ENCODE data around the gene SMIM29.
A peak's percentile ranks its signal among the peaks of the same experiment; 100 is the strongest.
"Not testable (repeated sequence)": the region's sequence is repeated elsewhere in the genome, so short reads cannot be mapped to it uniquely, and the experiment has no call there.

Gene SMIM29

DNA sequence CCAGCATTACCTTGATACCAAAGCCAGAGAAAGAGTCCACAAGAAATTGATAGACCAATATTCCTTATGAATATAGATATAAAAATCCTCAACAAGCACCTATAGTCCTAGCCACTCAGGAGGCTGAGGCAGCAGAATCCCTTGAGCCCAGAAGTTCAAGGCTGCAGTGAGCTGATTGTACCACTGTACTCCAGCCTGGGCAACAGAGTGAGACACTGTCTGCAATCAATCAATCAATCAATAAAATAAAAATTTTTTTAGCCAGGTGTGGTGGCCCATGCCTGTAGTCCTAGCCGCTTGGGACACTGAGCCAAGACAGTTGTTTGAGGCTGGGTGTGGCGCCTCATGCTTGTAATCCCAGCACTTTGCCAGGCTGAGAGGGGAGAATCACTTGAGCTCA lies 18.9 kb upstream of the SMIM29 start:
- no peak for DNase-seq

DNA sequence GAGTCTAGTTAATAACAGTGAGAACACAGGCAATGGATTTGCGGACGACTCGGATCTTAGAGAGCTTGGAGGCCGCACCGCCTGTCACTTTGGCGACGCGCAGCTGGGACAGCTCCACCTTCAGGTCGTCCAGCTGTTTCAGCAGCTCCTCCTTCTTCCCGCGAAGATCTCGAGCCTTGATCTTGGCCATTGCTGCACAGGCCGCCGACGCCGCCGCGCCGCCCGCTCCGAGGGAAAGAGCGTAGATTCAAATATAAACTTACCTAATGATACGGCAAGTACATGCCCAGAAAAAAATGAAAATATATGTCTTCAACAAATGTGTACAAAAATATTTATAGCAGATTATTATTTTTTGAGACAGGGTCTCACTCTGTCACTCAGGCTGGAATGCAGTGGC lies 14.7 kb upstream of the SMIM29 start:
- not testable (repeated sequence) for DNase-seq

DNA sequence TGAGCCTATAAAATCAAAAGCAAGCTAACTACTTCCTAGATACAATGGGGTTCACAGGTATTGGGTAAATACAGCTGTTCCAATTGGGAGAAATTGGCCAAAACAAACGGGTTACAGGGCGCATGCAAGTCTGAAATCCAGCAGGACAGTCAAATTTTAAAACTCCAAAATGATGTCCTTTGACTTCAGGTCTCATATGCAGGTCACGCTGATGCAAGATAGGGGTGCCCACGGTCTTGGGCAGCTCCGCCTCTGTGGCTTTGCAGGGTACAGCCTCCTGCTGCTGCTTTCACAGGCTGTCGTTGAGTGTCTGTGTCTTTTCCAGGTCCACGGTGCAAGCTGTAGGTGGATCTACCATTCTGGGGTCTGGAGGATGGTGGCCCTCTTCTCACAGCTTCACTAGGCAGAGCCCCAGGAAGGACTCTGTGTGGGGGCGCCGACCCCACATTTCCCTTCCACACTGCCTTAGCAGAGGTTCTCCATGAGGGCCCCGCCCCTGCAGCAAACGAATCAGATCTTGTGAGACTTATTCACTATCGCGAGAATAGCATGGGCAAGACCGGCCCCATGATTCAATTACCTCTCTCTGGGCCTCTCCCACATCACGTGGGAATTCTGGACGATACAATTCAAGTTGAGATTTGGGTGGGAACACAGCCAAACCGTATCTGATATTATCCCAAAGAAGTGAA lies 11.9 kb upstream of the SMIM29 start:
- DNase-seq, result no peak

DNA sequence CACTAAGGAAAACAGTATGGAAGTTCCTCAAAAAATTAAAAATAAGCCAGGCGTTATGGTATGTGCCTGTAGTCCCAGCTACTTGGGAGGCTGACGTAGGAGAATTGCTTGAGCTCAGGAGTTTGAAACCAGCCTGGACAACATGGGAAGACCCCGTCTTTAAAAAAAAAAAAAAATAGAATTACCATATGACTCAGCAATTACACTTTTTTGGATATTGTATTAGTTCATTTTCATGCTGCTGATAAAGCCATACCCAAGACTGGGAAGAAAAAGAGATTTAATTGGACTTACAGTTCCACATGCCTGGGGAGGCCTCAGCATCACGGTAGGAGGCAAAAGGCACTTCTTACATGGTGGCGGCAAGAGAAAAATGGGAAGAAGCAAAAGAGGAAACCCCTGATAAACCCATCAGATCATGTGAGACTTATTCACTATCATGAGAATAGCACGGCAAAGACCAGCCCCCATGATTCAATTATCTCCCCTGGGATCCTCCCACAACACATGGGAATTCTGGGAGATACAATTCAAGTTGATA lies 10.8 kb upstream of the SMIM29 start:
- DNase-seq, result no peak

DNA sequence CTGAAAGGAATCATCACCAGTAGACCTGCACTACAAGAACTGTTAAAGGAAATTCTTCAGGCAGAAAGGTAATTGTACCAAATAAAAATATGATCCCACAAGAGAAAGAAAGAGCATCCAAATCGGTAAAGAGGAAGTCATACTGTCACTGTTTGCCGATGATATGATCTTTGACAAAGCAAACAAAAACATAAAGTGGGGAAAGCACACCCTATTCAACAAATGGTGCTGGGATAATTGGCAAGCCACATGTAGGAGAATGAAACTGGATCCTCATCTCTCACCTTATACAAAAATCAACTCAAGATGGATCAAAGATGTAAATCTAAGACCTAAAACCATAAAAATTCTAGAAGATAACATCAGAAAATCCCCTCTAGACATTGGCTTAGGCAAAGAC lies 3.6 kb upstream of the SMIM29 start:
- DNase-seq, result not testable (repeated sequence)

DNA sequence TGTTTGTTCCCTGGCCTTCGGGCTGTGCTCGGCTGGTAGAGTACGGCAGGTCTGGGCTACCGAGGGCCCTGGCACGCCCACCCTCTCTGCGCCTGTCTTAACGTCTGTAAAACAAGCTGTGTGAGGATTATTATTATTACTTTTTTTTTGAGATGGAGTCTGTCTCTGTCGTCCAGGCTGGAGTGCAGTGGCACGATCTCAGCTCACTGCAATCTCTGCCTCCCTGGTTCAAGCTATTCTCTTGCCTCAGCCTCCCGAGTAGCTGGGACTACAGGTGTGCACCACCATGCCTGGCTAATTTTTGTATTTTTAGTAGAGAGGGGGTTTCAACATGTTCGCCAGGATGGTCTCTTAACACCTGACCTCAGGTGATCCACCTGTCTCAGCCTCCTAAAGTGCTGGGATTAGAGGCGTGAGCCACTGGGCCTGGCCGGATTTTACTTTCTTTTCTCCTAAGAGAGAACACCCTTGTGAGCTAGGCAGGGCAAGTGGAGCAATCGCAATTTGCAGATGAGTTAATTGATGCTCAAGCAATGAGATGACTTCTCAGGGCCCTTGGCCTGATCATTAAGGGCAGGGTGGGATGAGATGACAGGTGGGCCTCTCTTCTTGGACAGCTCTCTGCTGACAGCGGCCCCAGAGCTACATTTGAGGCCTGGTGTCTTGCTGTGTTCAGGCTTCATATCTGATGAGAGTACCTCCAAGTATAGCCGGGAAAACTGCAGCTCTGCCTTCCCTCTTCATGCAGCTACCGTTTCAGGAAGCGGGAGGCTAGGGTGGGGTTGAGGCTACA lies 859 bp upstream of the SMIM29 start:
- no peak for DNase-seq

DNA sequence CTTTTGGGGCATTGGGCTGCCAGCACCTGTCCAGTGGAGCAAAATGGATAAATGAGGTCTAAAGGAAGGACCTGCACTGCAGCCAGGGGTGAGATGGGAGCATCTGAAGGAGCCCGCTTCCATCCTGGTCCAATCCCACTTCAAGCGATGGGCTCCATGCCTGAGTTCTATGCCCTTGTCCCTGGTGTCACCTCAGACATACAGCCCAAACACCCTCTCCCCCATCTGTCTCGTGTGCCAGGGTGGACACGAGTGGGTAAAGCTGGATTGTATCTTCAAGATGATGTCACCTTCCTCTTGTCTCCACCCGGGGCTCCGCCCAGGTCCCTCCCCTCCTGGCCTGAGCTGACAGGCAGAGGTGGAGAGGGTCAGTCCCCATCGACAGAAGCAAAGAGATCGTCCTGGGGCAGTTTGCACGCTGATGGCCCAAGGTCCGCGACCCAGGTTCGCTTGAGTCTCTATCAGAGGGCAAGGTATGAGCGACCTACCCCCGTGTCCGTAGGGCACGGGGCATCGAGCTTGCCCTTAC lies 544 bp downstream of the SMIM29 start:
- peak; percentile 48 for DNase-seq

DNA sequence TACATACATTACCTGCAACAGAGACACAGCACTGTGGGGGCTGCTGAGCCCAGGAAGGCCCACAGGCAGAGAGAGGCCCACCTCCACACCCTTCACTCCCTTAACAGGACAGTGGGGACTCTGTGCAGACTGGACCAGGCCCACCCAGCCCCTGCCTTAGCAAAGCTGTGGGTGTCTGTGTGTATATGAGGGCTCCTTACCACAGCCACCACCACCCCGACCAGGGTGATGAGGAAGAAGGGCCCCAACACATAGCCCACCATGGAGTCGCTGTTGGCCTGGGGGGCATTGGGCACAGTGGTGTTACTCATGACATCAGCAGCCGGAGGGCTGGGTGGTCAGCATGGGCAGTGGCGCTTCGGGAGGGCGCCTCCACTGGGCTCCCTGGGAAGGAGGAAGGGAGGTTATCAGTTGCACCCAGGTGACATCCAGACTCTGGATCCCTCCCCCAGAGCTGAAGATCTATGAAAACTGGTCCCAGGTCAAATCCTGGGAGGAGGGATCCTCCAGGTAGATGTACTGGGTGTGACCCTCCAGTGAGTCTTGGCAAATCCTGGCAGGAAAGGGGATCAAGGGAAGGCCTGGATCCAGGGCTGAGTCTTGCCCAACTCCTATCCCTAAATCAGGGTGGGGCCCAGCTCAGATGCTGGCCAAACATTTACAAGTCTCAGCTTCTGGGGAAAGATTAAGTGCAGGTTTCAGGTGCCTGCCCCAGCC lies 1.2 kb downstream of the SMIM29 start:
- no peak for DNase-seq

DNA sequence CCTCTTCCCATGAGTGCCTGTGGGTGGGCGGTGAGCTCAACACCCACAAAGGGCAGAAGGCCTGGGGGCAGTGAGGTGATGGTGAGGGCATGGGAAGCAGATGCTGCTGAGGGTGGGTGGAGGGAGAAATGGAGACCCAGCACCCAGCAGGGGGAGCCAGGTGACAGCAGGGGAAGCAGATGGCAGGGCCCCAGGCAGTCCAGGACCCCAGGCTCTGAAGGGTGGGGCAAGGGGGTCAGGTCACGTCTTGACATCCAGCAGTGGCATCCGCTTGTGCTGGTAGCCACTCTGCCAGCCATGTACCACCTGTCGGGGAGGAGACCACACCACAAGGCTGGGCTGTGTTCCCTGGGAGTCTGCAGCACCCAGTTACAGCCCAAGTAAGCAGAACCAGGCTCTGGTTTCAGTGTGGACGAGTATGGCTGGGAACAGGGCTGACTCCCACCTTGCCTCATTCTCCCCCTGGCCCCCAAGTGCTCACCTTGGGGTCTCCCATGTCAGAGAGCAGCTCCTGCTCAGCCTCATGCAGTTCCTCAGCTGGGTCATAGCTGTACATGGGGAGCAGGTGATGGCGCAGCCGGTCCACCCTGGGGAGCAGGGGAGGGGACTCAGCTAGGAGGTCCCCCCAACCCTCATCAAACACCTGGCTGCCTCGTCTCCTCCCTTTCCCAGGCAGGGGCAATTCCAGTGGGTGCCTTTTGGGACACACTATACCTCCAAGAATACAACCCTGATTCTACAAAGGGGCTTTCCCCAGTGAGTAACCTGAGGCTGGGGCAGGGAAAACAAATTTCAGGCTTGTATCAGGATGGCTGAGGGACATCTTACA lies 2.0 kb downstream of the SMIM29 start:
- DNase-seq, result no peak

DNA sequence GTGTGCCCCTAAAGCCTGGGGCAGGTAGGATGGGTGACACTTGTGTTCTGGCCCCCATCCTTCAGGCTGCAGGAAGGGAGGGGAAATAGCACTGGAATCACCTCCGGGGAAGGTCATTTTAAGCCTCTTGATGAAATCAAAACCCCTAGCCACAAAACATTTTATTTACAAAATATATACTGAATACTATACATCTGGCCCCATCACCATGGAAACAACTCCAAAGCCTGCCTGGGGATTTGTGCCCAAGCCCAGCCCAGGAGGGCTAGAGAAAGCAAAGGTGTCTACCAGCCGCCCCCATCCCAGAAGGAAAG lies 2.6 kb downstream of the SMIM29 start:
- no peak for DNase-seq

DNA sequence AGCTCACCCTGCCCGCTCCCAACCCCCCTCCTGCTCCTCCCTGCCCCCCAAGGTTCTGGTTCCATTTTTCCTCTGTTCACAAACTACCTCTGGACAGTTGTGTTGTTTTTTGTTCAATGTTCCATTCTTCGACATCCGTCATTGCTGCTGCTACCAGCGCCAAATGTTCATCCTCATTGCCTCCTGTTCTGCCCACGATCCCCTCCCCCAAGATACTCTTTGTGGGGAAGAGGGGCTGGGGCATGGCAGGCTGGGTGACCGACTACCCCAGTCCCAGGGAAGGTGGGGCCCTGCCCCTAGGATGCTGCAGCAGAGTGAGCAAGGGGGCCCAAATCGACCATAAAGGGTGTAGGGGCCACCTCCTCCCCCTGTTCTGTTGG lies 3.1 kb downstream of the SMIM29 start:
- not testable (repeated sequence) for DNase-seq

DNA sequence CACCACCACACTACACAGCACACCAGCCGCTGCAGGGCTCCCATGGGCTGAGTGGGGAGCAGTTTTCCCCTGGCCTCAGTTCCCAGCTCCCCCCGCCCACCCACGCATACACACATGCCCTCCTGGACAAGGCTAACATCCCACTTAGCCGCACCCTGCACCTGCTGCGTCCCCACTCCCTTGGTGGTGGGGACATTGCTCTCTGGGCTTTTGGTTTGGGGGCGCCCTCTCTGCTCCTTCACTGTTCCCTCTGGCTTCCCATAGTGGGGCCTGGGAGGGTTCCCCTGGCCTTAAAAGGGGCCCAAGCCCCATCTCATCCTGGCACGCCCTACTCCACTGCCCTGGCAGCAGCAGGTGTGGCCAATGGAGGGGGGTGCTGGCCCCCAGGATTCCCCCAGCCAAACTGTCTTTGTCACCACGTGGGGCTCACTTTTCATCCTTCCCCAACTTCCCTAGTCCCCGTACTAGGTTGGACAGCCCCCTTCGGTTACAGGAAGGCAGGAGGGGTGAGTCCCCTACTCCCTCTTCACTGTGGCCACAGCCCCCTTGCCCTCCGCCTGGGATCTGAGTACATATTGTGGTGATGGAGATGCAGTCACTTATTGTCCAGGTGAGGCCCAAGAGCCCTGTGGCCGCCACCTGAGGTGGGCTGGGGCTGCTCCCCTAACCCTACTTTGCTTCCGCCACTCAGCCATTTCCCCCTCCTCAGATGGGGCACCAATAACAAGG lies 3.6 kb downstream of the SMIM29 start:
- DNase-seq, result not testable (repeated sequence)

DNA sequence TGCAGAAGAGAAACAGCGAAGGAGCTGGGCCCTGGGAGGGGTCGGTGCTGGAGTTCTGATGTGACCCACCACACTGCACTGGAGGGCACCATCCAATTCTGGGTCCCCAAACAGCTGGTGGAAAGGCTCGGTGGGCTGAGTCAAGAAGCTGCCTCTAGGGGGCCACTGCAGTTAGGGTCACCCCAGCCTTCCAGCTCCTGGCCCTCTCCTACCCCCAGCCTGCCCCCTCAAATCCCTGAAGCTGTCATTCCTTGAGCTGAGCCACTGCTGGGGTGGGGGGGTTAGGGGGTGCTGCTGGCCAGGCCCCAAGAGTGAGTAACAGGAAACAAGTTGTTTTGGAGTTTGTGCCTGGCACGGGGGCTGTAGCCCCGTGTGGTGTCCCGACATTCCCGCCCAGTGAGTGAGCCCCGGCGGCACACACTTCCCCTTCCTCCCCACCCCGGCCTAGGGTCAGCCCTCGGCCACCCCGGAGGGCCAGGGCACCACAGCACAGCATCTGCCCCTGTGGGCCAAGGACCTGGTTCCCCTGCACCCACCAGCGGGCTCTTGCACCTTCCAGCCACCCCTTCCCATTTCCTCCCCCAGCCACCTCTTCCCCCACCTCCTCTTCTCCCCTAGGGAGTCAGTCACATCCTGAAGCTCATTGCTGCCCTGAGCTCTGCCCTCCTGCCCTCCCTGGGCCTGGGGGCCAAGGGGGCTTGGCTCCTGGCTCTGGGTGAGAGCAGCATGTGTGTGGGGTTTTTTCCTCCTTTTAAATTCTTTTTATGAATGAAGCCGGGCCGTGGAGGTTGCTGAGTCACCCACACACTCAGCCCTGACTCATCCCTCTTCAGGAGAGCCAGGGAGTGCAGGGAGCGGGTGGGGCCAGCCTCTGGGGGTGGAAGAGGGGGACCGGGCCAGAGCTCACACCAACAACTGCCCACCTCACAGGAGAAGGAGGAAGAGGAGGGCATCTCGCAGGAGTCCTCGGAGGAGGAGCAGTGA lies 4.6 kb downstream of the SMIM29 start:
- DNase-seq, result no peak

DNA sequence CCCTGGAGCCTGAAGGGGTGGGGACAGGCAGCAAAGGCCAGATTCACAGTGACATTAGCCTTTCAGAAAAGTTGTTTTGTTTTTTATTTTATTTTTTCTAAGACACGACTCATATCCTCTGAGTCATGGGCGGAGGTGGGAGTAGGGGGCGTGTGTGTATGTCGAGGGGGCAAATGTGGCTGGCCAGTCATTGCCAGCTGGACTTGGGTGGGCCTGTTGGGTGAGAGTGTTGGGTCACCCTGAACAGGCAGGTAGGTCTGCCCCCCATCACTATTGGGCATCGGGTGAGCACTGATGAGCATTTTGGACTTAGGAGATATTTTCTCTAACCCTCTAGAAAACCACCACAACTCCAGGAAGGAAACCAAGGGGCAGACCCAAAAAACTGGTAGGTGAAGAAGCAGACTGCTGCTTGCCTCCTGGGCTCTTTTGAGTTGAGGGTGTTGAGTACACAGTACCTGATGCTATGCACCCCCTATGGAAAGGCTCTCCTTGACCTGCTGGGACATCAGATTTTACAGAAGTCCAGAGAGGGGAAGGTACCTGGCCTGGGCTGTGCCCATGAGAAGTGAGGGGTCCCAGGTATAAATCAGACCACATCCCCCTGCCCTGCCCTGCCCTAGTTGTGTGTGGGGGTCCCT lies 5.6 kb downstream of the SMIM29 start:
- DNase-seq, result no peak

DNA sequence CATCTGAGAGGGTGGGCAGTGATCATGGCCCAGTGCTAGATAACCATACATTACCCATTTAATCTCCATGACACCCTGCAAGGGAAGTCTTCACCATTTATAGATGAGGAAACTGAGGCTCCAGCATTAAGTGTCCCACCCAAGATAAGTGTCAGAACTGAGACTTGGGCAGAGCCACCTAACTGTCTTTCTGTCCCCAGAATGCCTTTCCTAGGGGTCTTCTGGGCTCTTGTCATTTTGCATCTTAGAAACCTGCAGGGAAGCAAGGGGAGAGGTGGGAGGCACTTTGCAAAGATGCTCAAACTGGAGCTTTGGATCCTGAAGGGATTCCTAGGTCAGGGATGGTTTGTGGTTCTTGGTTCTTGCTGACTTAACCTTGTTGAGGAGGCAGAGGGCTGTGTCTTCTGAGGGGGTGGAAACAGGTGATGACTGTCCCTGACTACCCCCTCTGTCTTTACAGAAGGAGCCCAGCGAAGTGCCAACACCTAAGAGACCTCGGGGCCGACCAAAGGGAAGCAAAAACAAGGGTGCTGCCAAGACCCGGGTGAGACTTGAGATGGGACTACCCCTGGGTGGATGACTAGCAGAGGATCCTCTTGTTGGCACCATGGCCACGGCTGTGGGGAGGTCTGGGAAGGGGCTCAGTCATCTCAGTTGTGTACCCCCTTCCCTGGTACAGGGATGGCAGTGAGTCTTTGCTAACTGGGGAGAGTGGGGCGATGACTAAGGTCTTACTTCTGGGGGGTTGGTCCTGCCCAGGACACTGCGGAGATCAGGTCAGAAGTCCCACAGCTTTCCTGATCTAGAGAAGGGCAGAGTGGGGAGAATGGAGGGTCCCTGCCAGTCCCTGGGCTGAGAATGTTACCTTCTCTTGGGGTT lies 6.3 kb downstream of the SMIM29 start:
- no peak for DNase-seq

DNA sequence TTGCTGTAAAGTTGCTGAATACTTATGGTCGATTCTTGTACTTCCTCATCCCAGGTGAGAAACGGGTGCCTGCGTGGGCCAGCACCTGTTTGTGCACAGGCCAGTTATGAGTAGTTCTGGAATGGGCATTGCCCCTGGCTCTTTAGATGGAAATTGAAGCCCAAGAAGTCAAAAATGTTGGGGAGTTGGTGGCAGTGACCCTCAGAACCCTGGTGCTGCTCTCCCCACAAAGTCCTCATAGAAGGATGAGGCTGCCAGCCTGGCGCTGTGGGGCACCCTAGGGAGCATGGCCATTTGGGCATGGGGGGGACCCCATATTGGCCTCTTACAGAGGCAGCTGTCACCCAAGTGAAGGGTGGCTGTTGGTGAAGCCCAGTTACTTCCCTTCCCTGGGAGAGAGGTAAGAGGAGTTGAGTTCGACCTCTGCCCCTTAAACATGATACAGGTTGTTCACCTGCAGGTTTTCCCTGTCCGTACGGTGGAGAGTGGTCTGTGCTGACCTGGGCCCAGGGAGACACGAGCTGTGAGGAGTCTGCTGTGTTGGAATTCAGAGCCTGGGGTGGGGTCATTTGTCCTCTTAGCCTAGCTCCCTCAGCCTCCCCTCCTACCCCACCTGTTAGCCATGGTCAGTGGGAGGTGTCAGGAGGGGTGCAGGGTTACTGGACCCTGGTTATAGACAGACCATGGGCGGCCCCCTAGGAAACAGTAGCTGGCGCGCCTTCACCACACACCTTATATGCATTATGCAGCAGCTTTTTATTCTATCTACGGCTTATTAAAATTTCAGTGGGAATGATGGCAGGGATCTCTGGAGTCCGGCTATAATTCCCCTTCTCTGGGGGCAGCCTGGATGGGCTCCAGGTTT lies 7.2 kb downstream of the SMIM29 start:
- DNase-seq, result no peak

DNA sequence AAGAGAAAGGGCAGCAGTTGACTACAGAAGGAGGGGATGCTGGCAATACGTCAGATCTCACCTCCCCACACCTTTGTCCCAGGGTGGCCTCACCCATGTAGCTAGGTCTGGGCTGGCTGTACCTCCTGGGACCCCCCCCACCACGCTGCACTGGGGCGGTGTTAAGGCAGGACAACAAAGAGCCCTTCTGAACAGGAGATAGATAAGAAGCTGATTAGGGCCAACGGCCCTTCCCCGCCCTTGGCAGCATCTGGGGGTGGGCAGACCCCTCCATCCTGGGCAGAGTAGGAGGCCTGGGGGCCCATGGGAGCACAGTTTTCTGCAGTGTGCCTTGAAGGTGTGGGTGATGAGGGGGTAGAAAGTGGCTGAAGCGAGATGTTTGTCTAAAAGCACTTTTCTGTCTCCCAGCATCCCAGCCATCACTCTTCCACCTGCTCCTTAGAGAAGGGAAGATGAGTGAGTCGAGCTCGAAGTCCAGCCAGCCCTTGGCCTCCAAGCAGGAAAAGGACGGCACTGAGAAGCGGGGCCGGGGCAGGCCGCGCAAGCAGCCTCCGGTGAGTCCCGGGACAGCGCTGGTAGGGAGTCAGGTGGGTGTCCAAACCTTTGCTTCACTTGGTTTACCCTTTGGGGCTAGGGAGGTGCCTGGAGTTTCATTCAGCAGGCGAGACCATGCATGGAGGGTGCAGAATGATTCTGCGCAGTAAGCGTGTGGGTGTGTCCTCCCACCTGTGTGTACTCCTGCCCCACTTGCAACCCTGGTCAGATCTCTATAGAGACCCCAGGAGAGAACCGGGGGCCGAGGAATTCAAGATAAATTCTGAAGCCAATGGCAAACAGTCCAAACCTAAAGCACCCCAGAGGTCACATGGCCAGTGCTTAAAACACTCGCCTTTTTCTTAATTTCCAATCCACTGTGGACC lies 8.2 kb downstream of the SMIM29 start:
- no peak for DNase-seq
